ENCODE measurements around the gene RAD9A.

- no peak for TF ChIP-seq CTCF (conservative IDR thresholded peaks at IDR 0.05; ENCODE audit: low read depth, low read length)
- no peak for TF ChIP-seq EZH2 (IDR thresholded peaks at IDR 0.05; ENCODE audit: borderline replicate concordance, low read depth, low read length, poor library complexity, severe bottlenecking)
Measured at GRCh38 chr11:67352546-67353316, 39.1 kb upstream of the RAD9A start.
